T-helper 2 cell treated with Interferon-gamma antibody and Interleukin-4, amounts not matched to agents 100 ng/mL and 5 ng/mL, for 36 hours (primary cell): ENCODE results near the gene SLC35F1. TPM values are rescaled to one million over a fixed set of nuclear protein-coding genes. Genes with fewer than 3 reads are reported as not detected.

ENCODE experiments used
- intact Hi-C: fragments of 100-400 bp; cut with micrococcal nuclease; formaldehyde crosslinking; loops from one replicate; pipeline ENCODE4 v1.15.1; 2023
- total RNA-seq: library from RNA; stranded (reverse); gene quantifications from 2 replicates; pipeline ENCODE4 v1.2.3, GENCODE V29; 2022

Gene SLC35F1
- total RNA-seq, 1 donor from 2014 or later, result not detected

DNA sequence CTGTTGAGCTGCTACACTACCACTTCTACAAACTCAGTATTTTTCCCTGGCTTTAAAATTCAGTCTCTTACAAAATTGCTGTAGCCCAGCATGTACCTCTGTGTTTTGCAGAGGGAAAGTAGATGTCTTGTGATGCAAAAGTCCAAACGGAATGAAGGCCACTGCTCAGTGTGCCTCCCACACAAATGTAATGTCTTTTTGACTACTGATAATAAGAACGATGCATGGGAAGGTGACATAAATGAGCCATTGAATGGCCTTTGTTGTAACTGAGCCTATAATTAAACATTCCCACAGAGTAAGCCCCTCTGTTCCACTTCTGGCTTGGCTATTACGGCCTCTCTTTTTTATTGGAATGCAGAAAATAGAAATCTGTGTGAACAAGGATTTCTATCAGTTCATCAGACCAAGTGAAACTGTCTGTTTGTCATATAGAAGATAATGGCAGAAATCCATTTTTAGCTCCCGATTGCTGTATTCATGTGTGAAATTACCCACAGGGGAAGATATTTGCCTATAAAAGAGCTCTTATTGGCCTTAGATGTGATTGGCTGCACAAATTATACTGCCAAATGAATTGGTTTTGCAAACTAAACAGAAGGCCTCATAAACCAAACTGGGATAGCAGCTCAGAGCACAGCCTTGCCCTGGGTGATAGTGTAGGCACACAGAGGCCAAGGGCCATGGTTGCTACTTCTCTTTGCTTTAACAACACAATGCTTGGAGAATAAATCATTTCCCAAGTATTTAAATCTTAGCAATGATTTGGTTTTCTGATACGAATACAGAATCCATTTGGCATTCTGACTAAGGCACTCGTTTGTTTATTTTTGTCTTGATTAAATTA is 399.6 kb downstream of the SLC35F1 start:
- intact Hi-C loops, result no loop called here

DNA sequence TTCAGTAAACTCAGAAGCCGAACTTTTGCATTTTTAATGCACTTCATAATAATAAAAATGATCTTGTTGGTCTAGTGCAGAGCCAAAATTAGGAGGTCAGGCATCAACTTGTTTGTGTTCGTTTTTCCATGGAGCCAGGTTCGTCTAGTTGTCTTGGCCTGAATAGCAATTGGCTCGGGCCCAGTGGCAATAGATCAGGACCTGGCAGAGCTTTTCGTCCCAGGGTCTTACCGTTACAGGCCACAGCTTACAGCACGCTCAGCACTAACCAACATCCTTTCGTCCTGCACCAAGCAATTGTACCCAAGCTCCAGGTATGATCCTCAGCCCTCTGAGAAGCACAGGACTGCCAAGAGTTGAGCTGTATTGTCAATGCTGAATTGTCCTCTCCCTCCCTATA is 400.5 kb downstream of the SLC35F1 start:
- intact Hi-C loops, result no loop called here

DNA sequence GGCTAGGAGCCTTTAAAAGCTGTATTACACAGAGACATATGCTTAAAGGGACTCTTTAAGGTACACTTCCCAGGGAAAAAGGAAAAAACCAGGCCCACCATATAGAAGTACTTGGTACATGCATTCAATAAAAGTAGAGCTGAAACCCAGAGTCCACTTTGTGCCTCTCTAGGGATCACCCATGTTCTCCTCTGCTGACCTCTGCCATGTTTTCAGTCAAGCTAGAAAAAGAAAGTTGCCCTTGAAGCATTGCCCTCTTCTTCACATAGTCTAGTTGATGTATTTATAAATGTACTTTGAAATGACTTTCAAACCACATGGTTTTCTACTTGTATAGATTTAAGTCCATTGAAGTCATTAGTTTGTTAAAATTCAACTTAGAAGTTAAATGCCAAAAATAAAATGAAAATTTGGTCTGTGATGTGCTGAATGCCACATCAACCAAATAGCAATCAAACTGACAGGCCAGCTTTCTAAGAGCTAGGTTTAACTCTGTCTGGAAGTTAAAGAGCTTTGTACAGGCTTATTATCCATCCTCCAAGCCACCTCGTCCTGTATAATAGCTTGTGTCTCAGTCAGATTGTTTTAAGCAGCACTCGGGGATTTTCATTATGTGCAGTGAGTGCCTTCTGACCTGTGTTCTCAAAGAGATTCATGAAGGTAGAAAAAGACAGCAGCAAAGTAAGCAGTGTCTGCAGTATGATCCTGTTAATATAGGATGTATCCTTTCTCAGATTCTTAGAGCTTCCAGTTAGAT is 402.5 kb downstream of the SLC35F1 start:
- intact Hi-C loops, result no loop called here

DNA sequence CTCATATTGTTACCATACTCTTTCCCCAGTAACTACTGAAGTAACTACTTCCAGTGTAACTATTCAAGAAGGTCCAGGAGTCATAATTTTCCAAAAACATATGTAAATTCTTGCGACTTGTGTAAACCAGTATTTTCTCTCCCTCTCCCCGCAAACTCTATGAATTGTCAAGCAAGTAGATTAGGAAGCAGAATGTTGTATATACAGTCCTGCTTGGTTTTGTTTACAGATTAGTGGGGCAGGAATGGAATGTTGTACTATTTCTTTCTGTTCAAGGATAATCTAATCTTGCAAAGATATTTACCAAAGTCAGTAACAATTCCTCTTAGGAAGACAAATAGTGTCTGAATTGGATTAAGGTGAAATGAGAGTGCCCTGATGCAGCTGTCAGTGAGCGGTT is 406.1 kb downstream of the SLC35F1 start:
- intact Hi-C loops, result no loop called here

DNA sequence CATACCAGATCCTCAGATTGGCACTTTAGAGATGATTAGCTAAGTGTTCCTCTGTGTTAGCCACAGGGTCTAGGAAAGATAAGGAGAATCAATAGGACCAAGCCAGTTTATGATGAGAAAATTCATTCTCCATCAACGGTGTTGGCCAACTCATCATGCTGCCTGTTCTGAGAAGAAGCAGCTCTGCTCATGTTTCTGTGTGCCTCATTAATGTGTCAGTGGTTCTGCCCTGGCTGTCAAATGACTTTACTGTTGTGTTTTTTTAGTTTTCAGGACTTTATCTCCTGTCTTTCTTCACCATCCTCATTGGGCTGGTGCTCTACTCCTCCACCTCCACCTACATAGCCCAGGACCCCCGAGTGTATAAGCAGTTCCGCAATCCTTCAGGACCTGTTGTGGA is 406.7 kb downstream of the SLC35F1 start:
- intact Hi-C loops, result no loop called here

DNA sequence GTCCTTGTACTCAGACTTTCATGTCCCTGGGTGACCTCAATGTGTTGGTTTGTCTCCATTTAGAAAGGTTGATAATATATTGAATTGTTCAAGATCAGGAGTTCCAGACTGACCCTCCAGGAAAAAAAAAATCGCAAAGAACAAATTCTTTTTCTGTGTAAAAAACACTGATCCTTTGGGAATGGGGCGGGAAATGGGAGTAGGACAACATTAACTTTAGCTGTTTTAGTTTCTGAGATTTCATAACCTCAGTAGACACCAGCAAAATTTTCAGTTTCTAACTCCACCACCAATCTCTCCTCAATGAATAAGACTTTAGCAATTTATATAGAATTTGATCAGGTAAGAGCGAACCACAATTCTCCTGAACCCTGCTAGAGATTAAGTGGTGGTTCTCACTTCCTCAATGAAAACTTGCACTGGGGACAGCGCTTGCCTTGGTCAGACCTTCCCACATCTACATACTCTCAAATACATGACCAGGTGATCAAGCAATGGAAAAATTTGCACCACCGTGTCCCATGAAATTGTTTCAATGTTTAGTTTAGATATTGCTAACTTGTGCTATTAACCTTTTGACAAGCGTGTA is 409.8 kb downstream of the SLC35F1 start:
- intact Hi-C loops, result no loop called here

DNA sequence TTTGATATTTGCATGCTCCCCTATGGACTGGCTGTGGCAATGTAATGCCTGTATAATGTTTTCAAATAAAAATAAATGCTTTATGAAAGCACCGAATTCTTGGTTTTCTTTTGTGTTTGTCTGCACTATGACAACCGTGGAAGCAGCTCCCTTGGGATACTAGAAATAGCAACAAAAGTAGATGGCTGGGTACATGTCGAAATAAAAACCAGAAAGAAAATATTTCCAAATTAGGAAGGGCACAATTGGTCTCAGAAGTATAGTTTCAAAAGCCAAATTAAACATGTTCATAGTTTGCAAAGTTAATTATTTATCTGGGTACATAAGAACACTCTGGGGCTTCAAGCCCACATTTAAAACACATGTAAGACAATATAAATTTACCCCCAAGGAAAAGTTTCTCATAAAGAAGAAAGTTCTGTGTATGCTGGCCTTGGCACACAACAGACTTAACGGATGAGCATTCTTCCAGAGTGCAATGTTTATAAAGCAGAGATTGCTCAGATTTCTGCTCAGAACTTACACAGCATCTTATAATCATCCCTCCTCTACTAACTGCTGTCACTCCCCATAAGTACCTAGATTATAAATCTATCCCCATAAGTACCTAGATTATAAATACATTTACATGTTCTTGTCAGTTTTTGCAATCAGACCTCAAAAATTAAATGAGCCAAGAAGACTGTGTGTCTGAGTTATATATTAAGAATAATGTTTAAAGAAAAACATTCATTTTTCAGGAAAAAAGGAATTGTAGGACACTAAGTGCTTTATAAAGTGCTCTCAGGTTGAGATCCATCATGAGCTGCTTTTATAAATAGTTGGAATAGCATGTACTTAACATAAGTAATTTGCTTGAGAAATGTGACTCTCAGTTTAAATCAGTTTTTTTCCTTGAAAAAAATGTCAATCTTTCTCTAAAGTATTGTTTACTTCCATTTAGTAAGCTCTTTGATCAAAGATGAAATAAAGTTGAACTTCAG is 410.8 kb downstream of the SLC35F1 start:
- intact Hi-C loops, result no loop called here

DNA sequence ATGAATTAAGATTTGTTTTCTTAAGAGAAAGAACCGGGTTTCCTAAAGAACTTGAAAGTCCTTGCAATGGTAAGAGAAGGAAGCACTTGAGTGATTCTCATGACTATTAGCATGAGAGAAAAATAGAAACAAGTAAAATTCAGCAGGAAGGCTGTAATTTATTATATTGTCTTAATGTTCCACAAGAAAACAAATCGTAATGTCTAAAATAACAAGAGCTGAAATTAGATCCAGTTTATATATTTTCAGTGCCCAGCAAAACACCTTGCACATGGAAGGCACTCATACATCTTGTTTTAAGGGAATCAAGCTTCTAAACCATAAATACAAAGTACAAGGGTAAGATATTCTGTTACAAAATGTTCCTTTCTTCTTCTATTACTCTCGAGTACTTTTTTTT is 411.6 kb downstream of the SLC35F1 start:
- intact Hi-C loops, result no loop called here

DNA sequence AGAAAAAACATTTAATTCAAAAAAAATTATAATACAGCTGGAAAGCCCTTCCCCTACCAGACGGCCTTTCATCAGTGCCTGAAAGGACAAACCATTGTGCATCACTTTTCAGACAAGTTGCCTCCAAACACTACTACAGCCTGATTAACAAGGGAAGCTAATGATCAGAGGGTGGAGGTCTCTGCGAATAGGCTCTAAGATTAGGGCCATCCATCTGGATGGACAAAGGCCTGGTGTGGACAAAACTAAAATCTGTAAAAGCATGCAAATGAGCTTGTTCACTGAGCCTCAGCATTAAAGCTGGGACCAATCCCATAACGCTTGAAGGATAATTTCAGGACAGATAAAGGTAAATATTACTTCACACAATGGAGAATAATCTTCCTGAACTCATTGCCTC is 412.4 kb downstream of the SLC35F1 start:
- intact Hi-C loops, result no loop called here

DNA sequence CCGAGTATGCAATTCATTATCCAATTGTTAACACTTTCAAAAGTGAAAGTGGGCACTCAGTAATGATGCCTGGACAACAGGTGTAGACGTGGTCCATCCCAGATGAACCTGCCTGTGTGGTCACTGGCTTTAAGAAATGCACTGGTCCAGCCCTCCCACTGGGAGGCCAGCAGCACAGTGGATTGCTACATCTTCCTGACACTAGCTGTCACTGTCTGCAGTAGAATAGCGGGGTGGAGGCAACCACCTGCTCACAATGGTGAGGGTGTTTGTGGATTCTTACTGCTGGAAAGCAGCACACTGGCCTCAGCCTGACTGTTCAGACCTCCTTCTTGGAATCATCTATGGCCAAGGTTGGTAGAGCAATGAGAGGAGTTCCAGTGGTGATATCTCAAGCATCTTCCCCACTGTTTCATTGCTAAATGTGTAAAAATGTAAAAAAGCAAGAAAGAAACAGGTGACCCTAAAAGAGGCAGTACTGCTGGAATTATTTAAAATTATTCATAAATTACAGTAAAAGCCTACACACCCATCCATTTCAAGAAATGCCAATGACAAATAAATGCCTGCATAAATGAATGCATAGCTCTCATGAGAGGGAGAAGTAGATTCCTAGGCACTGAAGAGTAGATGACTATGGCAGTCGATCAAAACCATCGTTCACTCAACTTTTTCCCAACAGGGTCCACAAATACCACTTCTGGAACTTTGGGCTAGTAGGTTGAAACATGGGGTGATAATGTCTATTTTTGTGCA is 413.0 kb downstream of the SLC35F1 start:
- intact Hi-C loops, result no loop called here

DNA sequence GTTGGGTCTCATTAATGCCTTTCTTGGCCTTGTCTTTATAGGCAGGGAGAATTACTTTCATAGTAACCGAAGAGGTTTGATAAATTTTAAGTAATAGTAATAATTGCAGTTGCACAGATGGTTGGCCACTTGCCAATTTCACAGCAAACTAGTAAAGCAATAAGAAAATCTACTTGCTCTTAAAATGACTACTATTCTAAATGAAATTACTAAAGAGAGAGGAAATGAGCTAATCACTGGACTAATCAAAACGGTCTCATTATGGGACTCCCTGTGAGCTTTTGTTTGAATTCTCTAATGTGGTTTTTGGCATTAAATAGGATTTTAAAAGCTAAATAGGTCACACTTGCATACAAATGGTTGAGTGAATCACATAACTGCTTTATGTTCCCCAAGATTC is 413.6 kb downstream of the SLC35F1 start:
- intact Hi-C loops, result no loop called here

DNA sequence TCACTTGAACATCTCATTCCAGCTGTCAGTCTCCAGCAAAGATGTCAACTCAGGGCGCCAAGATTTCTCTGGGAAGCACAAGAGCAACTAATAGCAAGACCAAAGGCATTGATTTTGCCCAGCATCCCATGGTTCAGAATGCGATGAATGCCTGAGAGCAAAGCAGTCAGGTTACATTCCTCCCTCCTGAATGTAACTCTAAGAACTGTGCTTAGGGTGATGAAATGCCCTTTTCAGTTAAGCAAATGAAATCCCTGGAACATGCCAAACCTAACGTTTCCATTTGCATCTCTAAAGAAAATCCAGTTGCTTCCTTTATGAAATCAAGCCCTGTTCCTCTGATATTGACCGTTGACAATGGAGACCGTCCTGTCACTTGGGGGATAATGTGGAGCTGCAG is 417.1 kb downstream of the SLC35F1 start:
- intact Hi-C loops, result no loop called here

DNA sequence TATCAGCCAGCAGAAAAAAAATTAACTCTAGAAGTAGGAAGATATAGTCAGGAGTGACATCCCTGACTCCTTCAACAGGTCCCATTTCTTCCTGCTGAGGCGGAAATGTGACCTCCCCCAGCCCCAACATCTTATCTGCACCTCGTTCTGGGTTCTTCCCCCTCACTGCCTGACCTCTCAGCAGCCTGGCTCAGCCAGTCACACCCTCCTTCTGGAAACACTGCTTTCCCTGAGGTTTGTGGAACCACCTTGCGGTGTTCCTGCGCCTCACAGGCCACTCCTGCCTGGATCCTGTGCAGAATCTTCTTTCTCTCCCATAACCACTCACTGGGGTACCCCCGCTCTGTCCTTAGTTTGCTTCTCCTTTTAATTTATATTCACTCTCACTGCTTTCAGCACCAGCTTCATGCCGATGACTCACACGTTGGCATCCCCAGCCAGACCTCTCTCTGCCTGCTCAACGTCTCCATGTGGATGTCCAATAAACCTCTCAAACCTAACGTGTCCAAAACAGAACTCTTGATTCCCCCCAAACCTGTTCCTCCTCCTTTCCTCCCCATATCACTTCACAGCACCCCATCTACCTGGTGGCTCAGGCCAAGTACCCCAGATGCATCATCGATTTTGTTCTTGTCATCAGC is 418.3 kb downstream of the SLC35F1 start:
- intact Hi-C loops, result no loop called here

DNA sequence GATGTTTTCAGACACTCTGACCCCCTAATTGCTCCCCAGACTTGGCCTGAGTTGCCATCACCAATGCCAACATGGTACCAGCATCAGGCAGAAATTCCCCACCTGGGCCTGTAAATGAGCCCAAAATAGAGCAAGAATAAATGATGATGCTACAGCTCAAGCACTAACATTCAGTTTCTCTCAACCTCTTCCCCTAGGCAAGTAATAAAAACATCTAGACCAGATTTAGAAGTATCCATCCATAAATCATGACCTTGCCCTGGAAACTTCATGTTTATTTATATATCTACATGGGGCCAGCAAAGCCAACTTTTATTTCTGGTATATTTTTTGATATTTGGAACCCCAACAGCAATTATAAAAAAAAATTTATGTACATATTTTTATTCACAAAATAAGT is 419.6 kb downstream of the SLC35F1 start:
- intact Hi-C loops, result no loop called here

DNA sequence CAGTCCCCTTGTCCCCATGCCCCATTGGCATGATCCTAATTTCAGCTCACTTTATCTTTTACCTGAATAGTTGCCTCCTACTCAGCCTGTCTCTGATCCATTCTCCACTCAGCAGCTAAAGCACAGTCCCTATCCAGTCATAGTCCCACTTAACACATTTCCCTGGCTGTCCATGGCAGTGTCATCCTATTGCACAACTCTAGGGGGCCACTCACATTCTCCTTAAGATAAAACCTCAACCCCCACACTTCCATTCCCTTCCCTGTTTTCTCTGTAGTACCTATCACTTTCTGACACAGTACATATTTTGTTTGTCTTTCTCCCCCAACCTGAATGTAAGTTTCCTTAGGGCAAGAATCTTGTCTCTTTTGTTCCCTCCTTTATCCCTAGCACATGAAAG is 420.2 kb downstream of the SLC35F1 start:
- intact Hi-C loops, result no loop called here

DNA sequence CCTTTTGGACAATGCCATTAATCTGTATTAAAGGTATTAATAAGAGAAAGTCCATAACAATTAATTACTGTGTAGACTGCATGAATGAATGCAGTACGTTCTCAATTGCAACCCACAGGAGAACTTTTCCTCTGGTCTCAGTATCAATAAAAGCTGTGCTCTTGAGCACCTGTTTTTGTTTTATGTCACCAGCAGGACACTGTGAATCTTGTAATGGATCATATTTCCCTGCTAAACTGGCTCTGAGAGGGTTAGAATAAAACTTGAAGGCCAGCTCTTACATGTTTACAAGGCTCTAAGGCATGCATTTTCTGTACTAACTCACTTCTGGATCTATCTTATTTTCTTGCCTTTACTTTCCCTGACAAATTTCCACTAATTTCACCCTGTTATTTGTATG is 426.7 kb downstream of the SLC35F1 start:
- intact Hi-C loops, result no loop called here

DNA sequence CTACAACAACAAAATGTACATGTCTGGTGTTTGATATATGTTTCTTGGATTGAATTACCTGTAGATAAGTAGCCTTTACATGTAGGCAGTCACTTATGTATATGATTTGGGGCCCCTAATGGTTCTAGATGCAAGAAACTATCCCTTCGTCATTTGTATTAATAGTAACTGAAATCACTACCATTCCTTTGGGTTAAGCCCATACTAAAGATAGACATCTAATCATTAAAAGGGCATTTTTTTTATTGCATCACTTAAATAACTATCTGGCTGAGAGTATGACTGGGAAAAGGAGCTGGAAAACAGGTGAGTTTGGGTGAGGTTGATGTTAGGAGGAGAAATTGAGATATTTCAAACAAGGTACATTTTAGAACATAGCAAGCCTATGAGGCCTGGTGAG is 427.6 kb downstream of the SLC35F1 start:
- intact Hi-C loops, result no loop called here

DNA sequence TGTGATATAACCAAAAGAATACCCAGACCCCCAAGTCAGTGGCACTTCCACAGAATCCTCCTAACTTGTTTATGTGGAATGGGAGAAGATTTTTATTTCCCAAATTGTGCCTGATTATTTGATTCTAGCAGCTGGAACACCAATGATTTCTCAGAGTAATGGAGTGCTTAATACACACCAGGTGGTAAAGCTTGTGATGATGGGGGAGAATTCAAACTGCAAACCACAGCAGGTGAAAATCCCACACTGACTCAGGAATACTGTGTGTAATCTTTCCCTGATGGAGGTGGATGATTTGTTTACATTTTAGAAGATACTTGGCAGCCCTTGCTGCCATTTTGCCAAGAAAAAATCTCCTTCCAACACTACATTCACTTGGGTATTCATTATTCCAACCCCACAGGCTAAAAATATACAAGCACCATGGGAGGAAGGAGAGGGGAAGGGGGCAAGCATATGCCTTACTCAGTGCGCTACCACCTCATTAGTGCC is 428.3 kb downstream of the SLC35F1 start:
- intact Hi-C loops, result no loop called here

DNA sequence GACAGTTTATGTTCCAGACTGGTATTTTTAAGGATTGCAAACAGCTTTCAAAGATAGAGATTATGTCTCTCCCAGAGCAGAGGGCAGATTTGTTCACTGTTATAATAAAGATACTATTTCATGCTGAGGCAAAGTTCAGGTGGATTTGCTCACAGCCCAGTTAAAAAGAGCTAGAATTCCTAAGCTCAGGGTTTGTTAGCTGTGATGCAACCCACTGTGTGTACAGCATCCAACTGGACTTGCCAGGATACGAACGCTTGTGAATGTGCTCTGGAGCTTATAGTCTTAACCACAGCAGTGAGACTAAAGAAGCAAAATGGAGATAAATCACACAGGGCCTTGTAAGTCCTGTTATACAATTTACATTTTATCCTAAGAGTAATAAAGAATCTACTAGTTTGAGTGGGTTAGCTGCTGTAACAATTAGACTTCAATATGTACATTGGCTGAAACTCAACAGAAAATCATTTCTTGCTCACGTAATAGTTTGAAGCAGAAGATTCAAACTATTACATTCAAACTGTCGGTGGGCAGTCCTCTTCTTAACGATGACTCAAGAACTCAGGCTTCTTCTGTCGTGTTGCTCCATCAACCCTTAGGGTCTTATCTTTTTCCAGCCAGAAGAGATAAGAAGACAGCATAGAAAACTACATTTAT is 437.1 kb downstream of the SLC35F1 start:
- intact Hi-C loops, result no loop called here
